OCI-M2 (cell line): ENCODE results near the gene OTOG.

Experiments
- DNase-seq: peaks from one replicate; lab custom pipeline; 2025; ENCODE audit not compliant: unreplicated experiment; lab: John Stamatoyannopoulos, UW

OTOG gene

DNA sequence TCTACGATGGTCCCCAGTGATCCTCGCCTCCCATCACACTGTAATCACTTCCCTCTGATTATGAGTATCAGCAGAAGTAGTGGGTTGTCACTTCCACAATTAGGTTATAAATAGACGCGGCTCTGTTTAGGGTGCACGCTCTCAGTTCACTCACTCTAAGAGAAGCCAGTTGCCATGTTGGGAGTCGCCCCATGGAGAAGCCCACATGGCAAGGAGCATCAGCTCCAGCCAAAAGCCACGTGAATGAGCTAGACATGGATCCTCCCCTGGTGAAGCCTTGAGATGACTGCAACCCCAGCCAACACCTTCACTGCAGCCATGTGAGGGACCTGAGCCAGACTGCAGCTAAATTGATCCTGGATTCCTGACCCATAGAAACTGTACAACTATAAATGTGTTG lies 145.9 kb downstream of the OTOG start:
- no peak for DNase-seq

DNA sequence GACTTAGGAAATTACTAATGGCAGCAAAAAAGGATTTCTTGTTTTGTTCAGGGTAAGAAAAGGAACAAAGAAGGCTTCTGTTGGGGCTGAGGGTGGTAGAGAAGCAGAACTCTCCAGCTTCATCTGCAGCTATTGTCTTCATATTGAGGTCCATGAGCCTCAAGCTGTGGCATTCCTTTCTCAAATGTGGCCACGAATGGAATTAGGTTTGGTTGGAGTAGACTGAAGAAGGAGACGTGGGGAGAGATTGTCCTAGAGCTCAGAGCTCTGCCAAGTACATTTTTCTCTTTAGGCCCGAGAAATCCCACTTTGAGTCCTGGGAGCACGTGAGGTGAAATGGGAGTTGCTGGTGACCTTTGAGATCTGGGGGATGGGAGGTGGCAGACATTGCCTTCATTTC lies 146.5 kb downstream of the OTOG start:
- no peak for DNase-seq

DNA sequence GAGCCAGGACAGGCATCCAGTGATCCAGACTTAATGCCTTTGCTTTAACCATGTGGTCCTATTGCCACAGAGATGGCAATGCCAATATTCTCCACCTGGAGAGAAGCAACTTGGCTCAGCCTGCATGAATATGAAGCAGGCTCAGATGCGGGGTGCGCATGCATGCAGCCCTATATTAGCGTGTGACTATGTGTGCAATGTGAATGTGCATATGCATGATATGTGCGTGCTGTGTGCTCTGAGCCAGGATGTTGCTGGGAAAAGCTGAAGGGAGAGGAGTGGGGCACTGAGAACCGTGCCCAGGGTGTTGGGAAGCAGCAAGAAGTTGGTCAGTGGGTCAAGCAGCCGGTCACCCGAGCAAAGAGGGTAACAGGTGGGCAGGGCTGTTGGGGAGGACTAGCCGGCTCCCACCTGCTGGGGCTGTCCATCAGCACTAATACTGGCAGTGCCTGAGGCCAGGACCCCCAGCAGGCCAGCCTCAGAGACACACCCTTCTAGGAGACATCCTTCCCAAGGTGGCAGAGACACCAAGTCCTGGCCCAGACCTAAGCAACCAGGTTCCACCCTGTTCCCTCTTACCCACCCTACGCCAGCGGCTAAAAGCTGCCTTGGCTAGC lies 147.5 kb downstream of the OTOG start:
- no peak for DNase-seq

DNA sequence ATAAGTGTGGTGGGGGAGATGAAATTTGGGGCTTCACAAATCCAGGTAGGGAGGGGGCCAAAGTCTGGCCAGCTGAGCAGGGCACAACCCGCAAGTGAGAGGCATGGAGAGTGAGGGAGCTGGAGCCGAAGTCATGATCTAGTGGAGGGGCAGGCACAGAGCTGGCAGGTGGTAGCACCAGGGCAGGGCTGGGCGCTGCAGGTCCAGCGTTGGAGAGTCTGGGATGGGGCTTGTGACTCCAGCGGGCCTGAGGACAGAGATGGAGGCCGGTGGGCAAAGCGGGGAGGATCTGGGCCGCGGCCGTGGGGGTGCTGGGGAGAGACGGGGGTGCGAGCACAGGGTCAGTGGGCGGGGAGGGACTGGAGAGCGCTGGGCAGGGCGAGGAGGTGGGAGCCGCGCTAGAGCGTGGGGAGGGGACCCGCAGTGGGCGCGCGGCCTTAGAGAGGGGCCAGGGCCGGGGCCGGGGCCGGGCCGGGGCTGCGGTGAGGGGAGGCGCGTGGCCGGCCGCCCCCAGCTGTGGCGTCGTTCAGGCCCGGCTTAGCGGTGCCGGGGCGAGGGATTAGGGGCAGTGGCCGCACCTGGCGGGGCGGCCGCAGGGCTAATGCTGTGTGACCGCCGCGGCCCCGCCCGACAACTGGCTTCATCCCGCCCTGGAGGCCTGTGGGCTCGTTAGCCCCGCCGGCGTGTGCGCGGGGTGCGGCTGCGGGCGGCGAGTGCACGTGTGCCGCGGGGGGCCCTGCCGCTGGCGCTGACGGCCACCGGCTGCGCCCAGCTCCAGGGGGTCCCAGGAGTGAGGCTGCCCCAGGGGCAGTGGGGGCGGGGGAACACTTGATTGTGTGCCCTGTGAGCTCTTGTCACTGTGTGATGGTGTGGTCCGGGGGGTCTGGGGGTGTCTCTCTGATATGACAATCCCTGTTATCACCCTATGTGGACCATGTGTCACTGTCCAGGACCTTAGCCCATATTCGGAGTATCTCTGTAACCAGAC lies 148.7 kb downstream of the OTOG start:
- no peak for DNase-seq

- DNase-seq, result no peak
Observed at GRCh38 chr11:17696741-17697140, 149.7 kb downstream of the OTOG start.
